ENCODE measurements around the gene SMAD1. TPM values are rescaled to one million over a fixed set of nuclear protein-coding genes. Genes with fewer than 3 reads are reported as not detected.

Gene SMAD1
- total and polyA plus RNA-seq, 11 donors = 1.8 to 21.4 (median 14.8) TPM

DNA sequence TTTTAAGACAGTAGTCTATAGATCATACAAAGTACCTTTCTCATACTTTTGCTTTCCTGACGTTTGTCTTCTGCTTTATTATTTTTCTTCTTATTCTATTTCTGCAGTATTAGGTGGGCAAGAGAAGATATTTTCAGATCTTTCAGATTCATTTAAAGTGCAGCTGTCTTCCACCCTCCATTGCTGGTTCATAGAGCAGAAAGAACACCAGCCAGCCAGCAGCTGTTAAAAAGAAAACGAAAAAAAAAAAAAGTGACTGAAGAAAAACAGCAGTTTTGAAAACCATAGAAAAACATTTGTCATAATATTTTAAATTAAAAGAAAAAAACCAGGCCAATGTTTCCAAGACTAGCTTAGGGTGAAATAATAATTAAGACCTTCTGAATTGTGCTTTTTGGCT is 42.9 kb downstream of the SMAD1 start:
- Histone ChIP-seq H3K27ac (peak overlapping the region in 7 of 12 donors; percentile 33 to 69 (median 52)), H3K36me3 (no peaks in the 10 kb centered on the region), H3K27me3 (no peaks in the 10 kb centered on the region), H3K4me1 (peaks cover 0 to 43% (median 22%) of the 10 kb centered on the region in 12 donors), H3K4me3 (peak overlapping the region in 2 of 12 donors; percentile 11), H3K9me3 (no peaks in the 10 kb centered on the region)
- DNase-seq (no peak), ATAC-seq (peak in 1 of 4 donors; percentile 39)
- TF ChIP-seq, protein P1, sequence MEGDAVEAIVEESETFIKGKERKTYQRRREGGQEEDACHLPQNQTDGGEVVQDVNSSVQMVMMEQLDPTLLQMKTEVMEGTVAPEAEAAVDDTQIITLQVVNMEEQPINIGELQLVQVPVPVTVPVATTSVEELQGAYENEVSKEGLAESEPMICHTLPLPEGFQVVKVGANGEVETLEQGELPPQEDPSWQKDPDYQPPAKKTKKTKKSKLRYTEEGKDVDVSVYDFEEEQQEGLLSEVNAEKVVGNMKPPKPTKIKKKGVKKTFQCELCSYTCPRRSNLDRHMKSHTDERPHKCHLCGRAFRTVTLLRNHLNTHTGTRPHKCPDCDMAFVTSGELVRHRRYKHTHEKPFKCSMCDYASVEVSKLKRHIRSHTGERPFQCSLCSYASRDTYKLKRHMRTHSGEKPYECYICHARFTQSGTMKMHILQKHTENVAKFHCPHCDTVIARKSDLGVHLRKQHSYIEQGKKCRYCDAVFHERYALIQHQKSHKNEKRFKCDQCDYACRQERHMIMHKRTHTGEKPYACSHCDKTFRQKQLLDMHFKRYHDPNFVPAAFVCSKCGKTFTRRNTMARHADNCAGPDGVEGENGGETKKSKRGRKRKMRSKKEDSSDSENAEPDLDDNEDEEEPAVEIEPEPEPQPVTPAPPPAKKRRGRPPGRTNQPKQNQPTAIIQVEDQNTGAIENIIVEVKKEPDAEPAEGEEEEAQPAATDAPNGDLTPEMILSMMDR (IDR thresholded peaks at IDR 0.05) = no peak
- intact Hi-C loops (cut with DNase I) = no loop called here
- 53 to 63% (median 61%) methylated on average over 2 of the region's 2 CpGs for WGBS, 4 donors

DNA sequence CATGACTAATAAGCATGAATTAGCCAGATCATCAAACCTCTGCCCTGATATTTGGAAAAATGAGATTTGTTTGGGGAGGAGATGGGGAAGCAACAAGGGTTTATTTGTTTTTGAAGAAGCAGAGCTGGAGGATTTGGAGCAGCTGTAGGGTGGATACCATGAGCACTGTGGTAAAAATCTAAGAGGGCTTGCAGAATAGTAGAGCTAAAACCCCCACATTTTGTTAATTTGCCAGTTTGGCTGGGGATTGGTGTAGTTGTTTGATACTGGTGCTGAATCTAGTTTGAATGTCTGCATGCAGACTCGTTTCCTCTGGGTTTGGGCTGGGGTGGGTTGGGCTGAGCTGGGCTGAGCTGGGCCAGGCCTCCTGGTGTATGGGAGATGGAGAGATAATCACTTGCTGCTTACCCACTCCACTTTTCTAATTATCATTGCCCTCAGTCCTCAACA is 43.7 kb downstream of the SMAD1 start:
- H3K4me1 ChIP-seq = peaks cover 0 to 48% (median 25%) of the 10 kb centered on the region in 12 donors
- H3K27me3 ChIP-seq = no peaks in the 10 kb centered on the region
- peak overlapping the region in 8 of 12 donors; percentile 12 to 69 (median 49) for H3K27ac ChIP-seq
- H3K4me3 ChIP-seq = no peak overlapping the region
- ATAC-seq = peak in 3 of 4 donors; percentile 20 to 54 (median 54)
- no peak for DNase-seq
- intact Hi-C loops (cut with DNase I) = no loop called here
- 38 to 50% (median 47%) methylated on average over 1 of the region's 1 CpG for WGBS, 4 donors
- H3K9me3 ChIP-seq = no peaks in the 10 kb centered on the region
- no peaks in the 10 kb centered on the region for H3K36me3 ChIP-seq
- TF ChIP-seq POLR2A (IDR thresholded peaks at IDR 0.05) = no peak
- TF ChIP-seq, protein P1 (IDR thresholded peaks at IDR 0.05) = no peak

- DNase-seq (no peak), ATAC-seq (no peak)
- H3K4me1 ChIP-seq = peaks cover 0 to 63% (median 32%) of the 10 kb centered on the region in 12 donors
- no peaks in the 10 kb centered on the region for H3K27me3 ChIP-seq
- 95 to 98% (median 97%) methylated on average over 10 of the region's 10 CpGs for WGBS, 4 donors
- no peaks in the 10 kb centered on the region for H3K36me3 ChIP-seq
- no peak overlapping the region for H3K4me3 ChIP-seq
- no peak for TF ChIP-seq POLR2A (IDR thresholded peaks at IDR 0.05)
- TF ChIP-seq, protein P1 (IDR thresholded peaks at IDR 0.05) = no peak
- intact Hi-C loops (cut with DNase I) = no loop called here
- H3K9me3 ChIP-seq = no peaks in the 10 kb centered on the region
- H3K27ac ChIP-seq = no peak overlapping the region
Measured at GRCh38 chr4:145527773-145528172, 46.1 kb downstream of the SMAD1 start.

DNA sequence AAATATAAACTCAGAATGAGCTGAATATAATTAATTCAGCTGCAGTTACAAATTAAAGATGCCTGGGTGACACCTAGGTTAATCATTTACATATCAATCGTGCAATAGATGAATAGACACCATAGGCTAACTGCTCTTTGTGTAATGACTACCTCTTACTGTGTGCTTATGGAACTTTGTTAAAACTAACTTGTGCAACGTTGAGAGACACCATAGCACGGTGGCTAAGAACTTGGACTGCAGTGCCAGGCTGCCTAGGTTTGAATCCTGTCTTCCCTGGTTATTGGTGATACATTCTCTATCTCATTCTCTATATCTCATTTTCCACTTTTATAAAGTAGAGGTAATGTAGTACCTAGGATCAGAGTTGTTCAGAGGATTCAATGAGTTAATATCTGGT is 46.9 kb downstream of the SMAD1 start:
- DNase-seq (no peak), ATAC-seq (no peak)
- H3K4me3 ChIP-seq = no peak overlapping the region
- no peaks in the 10 kb centered on the region for H3K9me3 ChIP-seq
- no peak overlapping the region for H3K27ac ChIP-seq
- intact Hi-C loops (cut with DNase I) = no loop called here
- H3K36me3 ChIP-seq = no peaks in the 10 kb centered on the region
- no peak for TF ChIP-seq POLR2A (IDR thresholded peaks at IDR 0.05)
- TF ChIP-seq, protein P1 (IDR thresholded peaks at IDR 0.05) = no peak
- H3K4me1 ChIP-seq = peaks cover 0 to 59% (median 28%) of the 10 kb centered on the region in 12 donors
- H3K27me3 ChIP-seq = no peaks in the 10 kb centered on the region
- 89 to 94% (median 93%) methylated on average over 3 of the region's 3 CpGs for WGBS, 4 donors
